BJ (cell line): ENCODE measurements around the gene SFTA2. TPM values are rescaled to one million over a fixed set of nuclear protein-coding genes. Genes with fewer than 3 reads are reported as not detected.

Experiments
- CTCF ChIA-PET: fragments of 350-600 bp; formaldehyde crosslinking; extraction: SDS; loops from one replicate; lab custom pipeline; 2021; ENCODE audit warnings: antibody characterized with exemption, inconsistent platforms; lab: Yijun Ruan, JAX
- POLR2A ChIA-PET: fragments of 300-600 bp; sonication (Branson Sonifier 250); formaldehyde crosslinking; extraction: SDS; loops from one replicate; lab custom pipeline; 2021; ENCODE audit warnings: antibody characterized with exemption; lab: Charles Lee
- DNase-seq: peaks from one replicate; pipeline ENCODE4 v3.0.0-alpha.2; 2011; ENCODE audit warnings: low read depth
- H3K27me3 ChIP-seq: 2 replicates; pipeline ENCODE4 v1.6.0; 2011; ENCODE audit warnings: low read length; ENCODE audit not compliant: control insufficient read depth, insufficient read depth
- H3K36me3 ChIP-seq: 2 replicates; pipeline ENCODE4 v1.5.1; 2011; ENCODE audit warnings: low read length; ENCODE audit not compliant: control insufficient read depth, insufficient read depth
- H3K4me3 ChIP-seq: 2 replicates; pipeline ENCODE4 v1.5.1; 2011; ENCODE audit warnings: low read depth, mild to moderate bottlenecking, control low read depth, low read length
- CTCF ChIP-seq: IDR thresholded peaks from 2 replicates; pipeline ENCODE4 v1.5.1; 2011; ENCODE audit warnings: low read depth, mild to moderate bottlenecking, control low read depth, inconsistent platforms, low read length, moderate library complexity; ENCODE audit not compliant: insufficient read depth
- polyA plus RNA-seq: library from polyadenylated mRNA; depleted of rRNA; stranded (reverse); fragments of >200 nt; gene quantifications from 2 replicates; pipeline ENCODE4 v1.2.3, GENCODE V29; 2011

The SFTA2 gene
- polyA plus RNA-seq, 1 experiment = not detected

- peaks cover 36% of the 10 kb centered on the region for H3K27me3 ChIP-seq
- ChIA-PET POLR2A (no interaction called here), CTCF (interaction anchor here (1.1 to 3.3 kb wide), 3 partner anchors 13 to 133 kb away, joined by 4 to 11 read pairs (median 7); no protein-coding TSS in a partner anchor)
- DNase-seq = no peak
- TF ChIP-seq CTCF = no peak
- no peaks in the 10 kb centered on the region for H3K36me3 ChIP-seq
- H3K4me3 ChIP-seq = no peak overlapping the region
These were observed 22.8 kb upstream of the SFTA2 start for GRCh38 chr6:30954631-30955366.

GRCh38 chr6:30951907-30952469 lies 20.0 kb upstream of the SFTA2 start:
- DNase-seq = no peak
- Histone ChIP-seq H3K4me3 (no peak overlapping the region), H3K36me3 (no peaks in the 10 kb centered on the region), H3K27me3 (peaks cover 34% of the 10 kb centered on the region)
- no peak for TF ChIP-seq CTCF
- POLR2A ChIA-PET = no interaction called here
- CTCF ChIA-PET = no interaction called here

- DNase-seq = no peak
- CTCF ChIA-PET = interaction anchor here (0.6 to 0.7 kb wide), 2 partner anchors 12 to 16 kb away, joined by 3 read pairs; no protein-coding TSS in a partner anchor
- Histone ChIP-seq H3K4me3 (no peak overlapping the region), H3K36me3 (no peaks in the 10 kb centered on the region), H3K27me3 (peaks cover 20% of the 10 kb centered on the region)
- TF ChIP-seq CTCF = no peak
- POLR2A ChIA-PET = no interaction called here
These were observed 16.8 kb upstream of the SFTA2 start for GRCh38 chr6:30948811-30949210.

GRCh38 chr6:30947231-30947630 lies 15.3 kb upstream of the SFTA2 start:
- DNase-seq = no peak
- CTCF ChIA-PET = interaction anchor here (1.0 to 1.2 kb wide), 2 partner anchors 105 to 140 kb away, joined by 3 to 5 read pairs; no protein-coding TSS in a partner anchor
- no peak overlapping the region for H3K4me3 ChIP-seq
- TF ChIP-seq CTCF = no peak
- no peaks in the 10 kb centered on the region for H3K36me3 ChIP-seq
- peaks cover 13% of the 10 kb centered on the region for H3K27me3 ChIP-seq
- POLR2A ChIA-PET = no interaction called here

GRCh38 chr6:30945281-30945680 lies 13.3 kb upstream of the SFTA2 start:
- no peak overlapping the region for H3K4me3 ChIP-seq
- POLR2A ChIA-PET = no interaction called here
- CTCF ChIA-PET = interaction anchor here (1.1 to 3.0 kb wide), 2 partner anchors 125 to 134 kb away, joined by 3 to 10 read pairs; no protein-coding TSS in a partner anchor
- DNase-seq = no peak
- H3K36me3 ChIP-seq = no peaks in the 10 kb centered on the region
- H3K27me3 ChIP-seq = peaks cover 12% of the 10 kb centered on the region
- TF ChIP-seq CTCF = no peak
